Transverse colon (tissue), 4 donors: ENCODE measurements around the gene CHIC2.

Source experiments
- CTCF ChIP-seq, 5 experiments: fragments of 200-600 bp in 3 of 5; fragments of 450-650 bp in 2 of 5; sonication (generic) in 3 of 5; IDR thresholded peaks; 1 replicate in 2 of 5; 2 replicates in 3 of 5; pipeline ENCODE4 v1.5.1; 2016 to 2017; ENCODE audit warnings: antibody characterized with exemption in 5 of 5, inconsistent platforms in 3 of 5, mild to moderate bottlenecking in 2 of 5, moderate library complexity in 1 of 5
- EP300 ChIP-seq: sonication (generic); formaldehyde crosslinking; IDR thresholded peaks from one replicate; pipeline ENCODE4 v1.6.1; 2017; ENCODE audit warnings: antibody characterized with exemption, low read depth
- POLR2A ChIP-seq: fragments of 450-650 bp; IDR thresholded peaks from one replicate; pipeline ENCODE4 v1.6.1; 2016; ENCODE audit warnings: antibody characterized with exemption, mild to moderate bottlenecking, moderate library complexity
- POLR2AphosphoS5 ChIP-seq, 3 donors: sonication (generic); formaldehyde crosslinking; IDR thresholded peaks; one replicate each; pipeline ENCODE4 v1.6.1; 2016; ENCODE audit warnings: antibody characterized with exemption in 3 of 3

GRCh38 chr4:54094451-54094850, 30.0 kb upstream of the CHIC2 start:
- no peak for TF ChIP-seq CTCF (IDR thresholded peaks at IDR 0.05)
- no peak for TF ChIP-seq POLR2A
- no peak for TF ChIP-seq EP300
- no peak for TF ChIP-seq POLR2AphosphoS5 (IDR thresholded peaks at IDR 0.05)
